MG63 (cell line): ENCODE data around the gene CACNA1S. TPM values are rescaled to one million over a fixed set of nuclear protein-coding genes. Genes with fewer than 3 reads are reported as not detected.

Source experiments
- DNase-seq: peaks from one replicate; pipeline ENCODE4 v3.0.0-alpha.2; 2020
- H3K27me3 ChIP-seq: fragments of 250-450 bp; sonication (Bioruptor Pico); 2 replicates; pipeline ENCODE4 v1.5.1; 2020; ENCODE audit warnings: mild to moderate bottlenecking, moderate library complexity
- H3K36me3 ChIP-seq: fragments of 250-450 bp; sonication (Bioruptor Pico); 2 replicates; pipeline ENCODE4 v1.5.1; 2020; ENCODE audit warnings: mild to moderate bottlenecking, moderate library complexity
- H3K4me3 ChIP-seq: fragments of 250-450 bp; sonication (Bioruptor Pico); 2 replicates; pipeline ENCODE4 v1.5.1; 2020; ENCODE audit warnings: mild to moderate bottlenecking, moderate library complexity
- H3K9me3 ChIP-seq: fragments of 250-450 bp; sonication (Bioruptor Pico); 2 replicates; pipeline ENCODE4 v1.5.1; 2020; ENCODE audit warnings: mild to moderate bottlenecking, moderate library complexity
- total RNA-seq: library from RNA; depleted of rRNA; stranded (reverse); fragments of >200 nt; shearing (Covaris generic); gene quantifications from 2 replicates; pipeline ENCODE4 v1.2.3, GENCODE V29; 2014; ENCODE audit warnings: low replicate concordance

The CACNA1S gene
- total RNA-seq, 1 experiment from 2014 or later, result not detected

GRCh38 chr1:201009962-201010645 is 102.1 kb downstream of the CACNA1S start:
- Histone ChIP-seq H3K9me3 (no peaks in the 10 kb centered on the region), H3K4me3 (no peak overlapping the region), H3K36me3 (no peaks in the 10 kb centered on the region), H3K27me3 (no peaks in the 10 kb centered on the region)
- DNase-seq, result no peak

DNA sequence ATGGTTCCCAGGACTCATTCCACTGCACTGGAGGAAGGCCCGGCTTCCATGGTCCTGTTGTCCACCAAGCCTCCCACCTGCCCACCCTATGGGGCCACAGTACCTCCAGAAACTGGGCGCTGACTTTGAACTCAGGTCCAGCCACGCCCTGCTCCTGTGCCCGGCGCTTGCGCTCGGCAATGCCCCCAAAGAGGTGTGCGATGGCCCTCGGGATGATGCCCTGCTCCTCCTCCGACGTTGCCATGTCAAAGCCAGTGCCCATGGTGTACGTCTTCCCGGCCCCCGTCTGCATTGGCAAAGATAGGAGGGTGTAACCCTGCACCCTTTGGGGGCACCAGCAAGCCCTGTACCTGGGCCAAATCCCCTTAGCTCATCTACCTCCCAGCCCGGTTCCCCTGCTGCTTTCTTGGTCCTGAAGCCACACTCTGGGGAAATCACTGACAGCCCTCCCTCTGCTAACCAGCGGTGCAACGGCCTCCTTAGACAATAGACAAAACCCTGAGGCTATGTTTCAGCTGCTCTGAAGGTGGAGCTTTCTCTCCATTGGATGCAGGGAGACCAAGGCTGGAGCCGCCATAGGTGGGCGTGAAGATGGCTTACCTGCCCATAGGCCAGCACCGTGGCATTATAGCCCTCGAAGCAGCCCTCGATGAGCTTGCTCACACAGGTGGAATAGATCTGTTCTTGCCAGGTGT is 103.4 kb downstream of the CACNA1S start:
- H3K9me3 ChIP-seq, result no peaks in the 10 kb centered on the region

DNA sequence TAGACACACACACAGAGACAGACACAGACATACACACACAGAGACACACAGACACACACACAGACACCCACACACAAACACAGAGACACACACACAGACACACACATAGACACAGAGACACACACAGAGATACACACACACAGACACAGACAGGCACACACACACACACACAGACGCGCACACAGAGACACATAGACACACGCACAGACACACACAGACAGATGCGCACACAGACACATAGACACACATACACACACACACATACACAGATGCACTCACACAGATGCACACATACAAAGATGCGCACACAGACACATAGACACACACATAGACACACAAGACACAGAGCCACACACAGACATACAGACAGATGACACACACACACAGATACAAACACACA is 104.7 kb downstream of the CACNA1S start:
- Histone ChIP-seq H3K4me3 (no peak overlapping the region), H3K9me3 (no peaks in the 10 kb centered on the region), H3K36me3 (no peaks in the 10 kb centered on the region), H3K27me3 (no peaks in the 10 kb centered on the region)
- no peak for DNase-seq

More for the DNA sequence above, 103.4 kb downstream of the CACNA1S start:
- no peak for DNase-seq
- H3K4me3 ChIP-seq, result no peak overlapping the region
- H3K27me3 ChIP-seq, result no peaks in the 10 kb centered on the region
- H3K36me3 ChIP-seq, result no peaks in the 10 kb centered on the region

- no peak overlapping the region for H3K4me3 ChIP-seq
- no peaks in the 10 kb centered on the region for H3K36me3 ChIP-seq
- no peaks in the 10 kb centered on the region for H3K27me3 ChIP-seq
- no peaks in the 10 kb centered on the region for H3K9me3 ChIP-seq
- DNase-seq, result no peak
Measured at GRCh38 chr1:201006450-201006849, 105.8 kb downstream of the CACNA1S start.

DNA sequence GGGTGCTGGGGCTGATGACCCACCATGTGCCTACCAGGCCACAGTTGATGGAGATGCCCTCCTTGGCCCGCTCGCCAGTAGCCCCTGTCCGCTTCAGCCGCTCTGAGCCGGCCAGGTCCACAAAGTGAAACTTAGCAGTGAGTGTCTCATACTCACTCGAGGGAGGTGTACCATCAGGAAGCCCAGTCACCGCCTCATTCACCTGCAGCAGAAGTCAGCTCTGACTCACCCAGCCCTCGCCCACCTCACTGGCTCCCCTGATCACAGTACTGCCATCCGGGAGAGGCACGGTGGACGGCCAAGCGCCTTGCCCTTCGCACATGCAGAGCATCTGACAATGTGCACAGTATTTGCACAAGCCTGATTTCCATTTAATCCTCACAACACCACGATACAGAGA is 107.5 kb downstream of the CACNA1S start:
- Histone ChIP-seq H3K9me3 (no peaks in the 10 kb centered on the region), H3K27me3 (no peaks in the 10 kb centered on the region), H3K4me3 (no peak overlapping the region), H3K36me3 (no peaks in the 10 kb centered on the region)
- no peak for DNase-seq

DNA sequence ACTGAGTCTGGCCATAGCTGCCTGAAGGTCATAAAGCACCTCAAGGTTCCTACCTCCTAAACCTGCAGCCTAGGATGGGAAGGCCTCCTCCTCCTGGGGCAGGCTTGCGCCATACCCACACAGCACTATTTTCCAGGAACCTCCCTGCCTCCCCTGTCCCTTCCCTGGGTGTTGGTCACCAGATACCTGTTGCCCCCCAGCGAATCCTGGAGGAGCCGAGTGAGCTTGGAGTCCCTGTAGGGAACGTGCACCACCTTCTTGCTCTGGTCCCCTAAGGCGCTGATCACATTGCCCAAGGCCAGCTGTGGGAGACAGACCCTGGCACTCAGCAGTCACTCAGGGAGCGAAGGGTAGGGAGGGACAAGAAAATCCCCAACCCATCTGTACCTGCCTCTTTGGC is 108.1 kb downstream of the CACNA1S start:
- Histone ChIP-seq H3K9me3 (no peaks in the 10 kb centered on the region), H3K36me3 (no peaks in the 10 kb centered on the region), H3K4me3 (no peak overlapping the region), H3K27me3 (no peaks in the 10 kb centered on the region)
- no peak for DNase-seq

GRCh38 chr1:201002510-201002909 is 109.7 kb downstream of the CACNA1S start:
- H3K36me3 ChIP-seq, result no peaks in the 10 kb centered on the region
- H3K27me3 ChIP-seq, result no peaks in the 10 kb centered on the region
- H3K4me3 ChIP-seq, result no peak overlapping the region
- DNase-seq, result no peak
- no peaks in the 10 kb centered on the region for H3K9me3 ChIP-seq

GRCh38 chr1:201001962-201002361 is 110.3 kb downstream of the CACNA1S start:
- no peak for DNase-seq
- H3K9me3 ChIP-seq, result no peaks in the 10 kb centered on the region
- H3K4me3 ChIP-seq, result no peak overlapping the region
- no peaks in the 10 kb centered on the region for H3K27me3 ChIP-seq
- H3K36me3 ChIP-seq, result no peaks in the 10 kb centered on the region

DNA sequence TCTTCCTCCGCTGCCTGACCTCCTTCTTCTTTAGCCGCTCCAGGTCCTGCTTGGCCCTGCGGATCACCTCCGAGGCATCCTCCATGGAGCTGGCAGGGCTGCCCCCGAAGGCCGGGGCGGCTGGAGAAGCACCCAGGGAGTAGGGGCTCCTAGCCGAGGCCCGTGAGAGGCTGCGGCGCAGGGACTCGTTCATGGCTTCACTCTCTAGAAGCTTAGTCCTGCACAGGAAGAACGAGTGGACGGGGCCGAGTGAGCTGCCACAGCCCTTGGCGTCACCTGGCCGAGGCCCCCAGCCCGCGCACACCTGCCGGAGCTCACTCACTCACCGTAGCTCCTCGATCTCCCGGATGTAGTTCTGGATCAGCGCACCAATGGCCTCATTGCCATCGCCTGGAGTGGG is 111.8 kb downstream of the CACNA1S start:
- Histone ChIP-seq H3K27me3 (no peaks in the 10 kb centered on the region), H3K36me3 (no peaks in the 10 kb centered on the region), H3K4me3 (no peak overlapping the region), H3K9me3 (no peaks in the 10 kb centered on the region)
- DNase-seq, result no peak

- H3K27me3 ChIP-seq, result no peaks in the 10 kb centered on the region
Measured at GRCh38 chr1:200999667-201000066, 112.6 kb downstream of the CACNA1S start.

GRCh38 chr1:200998323-200998722 is 113.9 kb downstream of the CACNA1S start:
- Histone ChIP-seq H3K4me3 (no peak overlapping the region), H3K27me3 (no peaks in the 10 kb centered on the region), H3K9me3 (no peaks in the 10 kb centered on the region), H3K36me3 (no peaks in the 10 kb centered on the region)
- DNase-seq, result no peak

More at GRCh38 chr1:200999667-201000066, 112.6 kb downstream of the CACNA1S start:
- Histone ChIP-seq H3K9me3 (no peaks in the 10 kb centered on the region), H3K36me3 (no peaks in the 10 kb centered on the region), H3K4me3 (no peak overlapping the region)
- DNase-seq, result no peak

GRCh38 chr1:200992382-200993048 is 119.7 kb downstream of the CACNA1S start:
- no peaks in the 10 kb centered on the region for H3K27me3 ChIP-seq
- no peaks in the 10 kb centered on the region for H3K9me3 ChIP-seq
- no peaks in the 10 kb centered on the region for H3K36me3 ChIP-seq
- no peak for DNase-seq
- H3K4me3 ChIP-seq, result no peak overlapping the region

DNA sequence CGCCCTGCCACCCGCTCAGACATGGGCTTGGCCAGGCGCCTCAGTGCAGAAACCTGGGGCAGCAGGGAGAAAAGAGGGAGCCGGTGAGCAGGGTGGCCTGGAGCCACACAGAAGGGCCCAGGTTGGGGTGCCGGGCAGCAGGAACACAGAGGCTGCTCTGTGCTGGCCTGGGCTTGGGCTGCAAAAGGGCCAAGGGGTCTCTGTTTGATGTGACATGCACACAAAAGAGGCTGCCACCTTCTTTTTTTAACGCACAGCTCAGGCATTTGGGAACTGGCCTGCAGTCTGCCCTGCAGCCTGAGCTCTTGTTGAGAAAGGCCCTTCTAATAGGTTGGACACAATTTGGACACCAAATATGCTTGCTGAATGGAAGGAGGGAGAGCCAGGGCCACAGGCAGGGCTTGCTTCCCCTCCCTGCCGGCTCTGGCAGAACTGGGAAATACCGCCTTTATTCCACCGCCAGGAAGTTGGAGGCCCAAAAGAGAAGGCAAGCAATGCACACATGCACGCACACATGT is 121.1 kb downstream of the CACNA1S start:
- no peak for DNase-seq
- Histone ChIP-seq H3K9me3 (no peaks in the 10 kb centered on the region), H3K4me3 (no peak overlapping the region), H3K36me3 (no peaks in the 10 kb centered on the region), H3K27me3 (no peaks in the 10 kb centered on the region)

- no peak for DNase-seq
- Histone ChIP-seq H3K4me3 (no peak overlapping the region), H3K36me3 (no peaks in the 10 kb centered on the region), H3K27me3 (no peaks in the 10 kb centered on the region), H3K9me3 (no peaks in the 10 kb centered on the region)
Measured at GRCh38 chr1:200990114-200990513, 122.1 kb downstream of the CACNA1S start.
